GM21717 (cell line): ENCODE results near the gene PCBP1.
"Not testable (repeated sequence)": the region's sequence is repeated elsewhere in the genome, so short reads cannot be mapped to it uniquely, and the experiment has no call there.

ENCODE experiments used
- ATAC-seq: cut with Tn5 transposase; IDR thresholded peaks from one replicate; pipeline ENCODE4 v1.9.1; 2021; ENCODE audit warnings: mild to moderate bottlenecking, moderate library complexity; ENCODE audit not compliant: unreplicated experiment

PCBP1 gene

GRCh38 chr2:70086838-70087701 is at the start of gene PCBP1:
Gene PCBP1, plus strand, starts transcription at chr2:70087477. Its CDS starts 267 bp downstream, at chr2:70087744.
- peak; percentile 37 for ATAC-seq

GRCh38 chr2:70039366-70039765 is 47.9 kb upstream of the PCBP1 start:
- ATAC-seq: no peak

- ATAC-seq: no peak
Measured at GRCh38 chr2:70041663-70042062, 45.6 kb upstream of the PCBP1 start.

- ATAC-seq: no peak
Measured at GRCh38 chr2:70042246-70042645, 45.0 kb upstream of the PCBP1 start.

GRCh38 chr2:70043252-70043875 is 43.9 kb upstream of the PCBP1 start:
- ATAC-seq: no peak

GRCh38 chr2:70044290-70045040 is 42.8 kb upstream of the PCBP1 start:
- no peak for ATAC-seq

GRCh38 chr2:70045405-70045804 is 41.9 kb upstream of the PCBP1 start:
- ATAC-seq: no peak

GRCh38 chr2:70045932-70046331 is 41.3 kb upstream of the PCBP1 start:
- no peak for ATAC-seq

GRCh38 chr2:70046534-70046933 is 40.7 kb upstream of the PCBP1 start:
- no peak for ATAC-seq

GRCh38 chr2:70047451-70047850 is 39.8 kb upstream of the PCBP1 start:
- no peak for ATAC-seq

GRCh38 chr2:70049255-70049654 is 38.0 kb upstream of the PCBP1 start:
- no peak for ATAC-seq

- no peak for ATAC-seq
Measured at GRCh38 chr2:70050631-70051425, 36.4 kb upstream of the PCBP1 start.

- not testable (repeated sequence) for ATAC-seq
Measured at GRCh38 chr2:70055259-70055658, 32.0 kb upstream of the PCBP1 start.

- no peak for ATAC-seq
Measured at GRCh38 chr2:70061317-70061716, 26.0 kb upstream of the PCBP1 start.

GRCh38 chr2:70062270-70062669 is 25.0 kb upstream of the PCBP1 start:
- ATAC-seq: no peak

- no peak for ATAC-seq
Measured at GRCh38 chr2:70068119-70068518, 19.2 kb upstream of the PCBP1 start.

GRCh38 chr2:70069049-70069448 is 18.2 kb upstream of the PCBP1 start:
- ATAC-seq: peak; percentile 75

GRCh38 chr2:70070542-70071268 is 16.6 kb upstream of the PCBP1 start:
- peak; percentile 55 for ATAC-seq

GRCh38 chr2:70073493-70073892 is 13.8 kb upstream of the PCBP1 start:
- no peak for ATAC-seq

GRCh38 chr2:70078384-70078783 is 8.9 kb upstream of the PCBP1 start:
- no peak for ATAC-seq
